ENCODE measurements around the gene AKT3. TPM values are rescaled to one million over a fixed set of nuclear protein-coding genes. Genes with fewer than 3 reads are reported as not detected.

AKT3 gene
- total and polyA plus RNA-seq, 3 donors from 2014 or later, result 32.3 to 70.9 (median 61.8) TPM

GRCh38 chr1:243474136-243474881 is 375.7 kb downstream of the AKT3 start:
- Histone ChIP-seq H3K4me3 (peak overlapping the region; percentile 0 to 29), H3K9me3 (no peaks in the 10 kb centered on the region), H3K4me1 (no peaks in the 10 kb centered on the region), H3K27me3 (no peaks in the 10 kb centered on the region), H3K27ac (no peak overlapping the region), H3K36me3 (ENCODE audit: low read depth, missing control alignments) (no peaks in the 10 kb centered on the region)
- intact Hi-C loops (cut with DNase I; ENCODE audit: low total_unique reads), result no loop called here
- 53 to 71% methylated on average over 17 to 55 of the region's 55 CpGs for WGBS, 2 donors
- DNase-seq, result no peak
- no peak for TF ChIP-seq CTCF (IDR thresholded peaks at IDR 0.05)
- no peak for TF ChIP-seq POLR2A (IDR thresholded peaks at IDR 0.05)

DNA sequence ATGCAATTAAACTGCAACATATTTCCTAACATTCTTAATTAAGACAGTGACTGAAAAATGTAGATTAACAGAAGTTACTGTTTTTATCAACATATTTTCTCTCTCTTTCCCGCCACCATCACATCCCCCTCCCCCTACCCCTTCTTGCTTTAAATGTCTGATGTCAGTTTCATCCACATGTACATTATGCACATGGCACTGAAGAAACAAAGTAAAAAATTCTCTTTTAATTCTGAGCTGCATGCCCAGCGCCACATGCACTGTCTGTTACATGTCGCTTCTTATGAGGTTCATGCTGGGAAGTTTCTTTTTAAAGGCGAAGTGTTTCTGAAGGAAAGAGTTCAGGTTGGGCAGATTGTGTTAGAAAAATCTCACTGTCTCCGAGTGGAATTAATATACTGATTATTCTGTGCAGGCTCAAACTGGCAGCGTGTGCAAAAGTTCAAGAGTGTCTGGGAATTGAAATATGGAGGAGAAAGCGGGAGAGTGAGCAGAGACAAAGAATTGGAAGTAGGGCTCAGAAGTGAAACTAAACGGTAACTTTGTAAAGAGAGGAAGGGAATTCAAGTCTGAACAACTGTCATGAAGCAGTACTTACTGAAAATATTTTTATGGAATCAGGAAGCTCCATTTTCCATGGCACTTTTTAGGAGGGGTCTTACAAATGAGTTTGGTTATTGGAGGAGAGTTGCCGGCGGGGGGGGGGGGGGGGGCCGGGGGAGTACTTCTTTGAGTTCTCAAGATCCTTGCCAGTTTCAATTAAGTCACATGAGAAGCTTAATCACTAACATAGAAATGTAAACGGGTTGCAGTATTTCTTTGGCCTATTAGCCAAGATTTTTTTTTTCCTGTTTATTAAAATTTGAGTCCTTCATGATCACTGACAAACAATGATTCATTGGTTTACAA is 376.6 kb downstream of the AKT3 start:
- no peak for DNase-seq
- intact Hi-C loops (cut with DNase I; ENCODE audit: low total_unique reads), result no loop called here
- TF ChIP-seq POLR2A (IDR thresholded peaks at IDR 0.05) (no peak), CTCF (IDR thresholded peaks at IDR 0.05) (no peak)
- Histone ChIP-seq H3K4me1 (no peaks in the 10 kb centered on the region), H3K36me3 (ENCODE audit: low read depth, missing control alignments) (no peaks in the 10 kb centered on the region), H3K27me3 (no peaks in the 10 kb centered on the region), H3K9me3 (no peaks in the 10 kb centered on the region), H3K27ac (no peak overlapping the region), H3K4me3 (peak overlapping the region in 1 of 2 donors; percentile 5)
- WGBS, 2 donors, result 9 to 10% methylated on average over 11 to 12 of the region's 12 CpGs

GRCh38 chr1:243471754-243472745 is 378.0 kb downstream of the AKT3 start:
- DNase-seq, result no peak
- intact Hi-C loops (cut with DNase I; ENCODE audit: low total_unique reads), result no loop called here
- no peak overlapping the region for H3K4me3 ChIP-seq
- WGBS, 2 donors, result 73 to 77% methylated on average over 3 of the region's 3 CpGs
- no peaks in the 10 kb centered on the region for H3K9me3 ChIP-seq
- no peak for TF ChIP-seq CTCF (IDR thresholded peaks at IDR 0.05)
- TF ChIP-seq POLR2A (IDR thresholded peaks at IDR 0.05), result no peak
- no peaks in the 10 kb centered on the region for H3K27me3 ChIP-seq
- H3K36me3 ChIP-seq (ENCODE audit: low read depth, missing control alignments), result no peaks in the 10 kb centered on the region
- H3K4me1 ChIP-seq, result no peaks in the 10 kb centered on the region
- H3K27ac ChIP-seq, result no peak overlapping the region

- Histone ChIP-seq H3K9me3 (no peaks in the 10 kb centered on the region), H3K4me3 (no peak overlapping the region), H3K27me3 (no peaks in the 10 kb centered on the region), H3K36me3 (ENCODE audit: low read depth, missing control alignments) (no peaks in the 10 kb centered on the region), H3K27ac (no peak overlapping the region), H3K4me1 (no peaks in the 10 kb centered on the region)
- TF ChIP-seq CTCF (IDR thresholded peaks at IDR 0.05) (no peak), POLR2A (IDR thresholded peaks at IDR 0.05) (no peak)
- intact Hi-C loops (cut with DNase I; ENCODE audit: low total_unique reads), result no loop called here
- no peak for DNase-seq
- 89 to 91% methylated on average over 17 of the region's 17 CpGs for WGBS, 2 donors
Measured at GRCh38 chr1:243471026-243471685, 378.9 kb downstream of the AKT3 start.
